Embryonic facial prominence (tissue), 1 donor: ENCODE results near the gene ATF5.
A peak's percentile ranks its signal among the peaks of the same experiment; 100 is the strongest.
"Not testable (repeated sequence)": the region's sequence is repeated elsewhere in the genome, so short reads cannot be mapped to it uniquely, and the experiment has no call there.

Experiments used
- DNase-seq: peaks from one replicate; pipeline ENCODE4 v3.0.0-alpha.2; 2016; ENCODE audit errors: extremely low spot score

Gene ATF5

DNA sequence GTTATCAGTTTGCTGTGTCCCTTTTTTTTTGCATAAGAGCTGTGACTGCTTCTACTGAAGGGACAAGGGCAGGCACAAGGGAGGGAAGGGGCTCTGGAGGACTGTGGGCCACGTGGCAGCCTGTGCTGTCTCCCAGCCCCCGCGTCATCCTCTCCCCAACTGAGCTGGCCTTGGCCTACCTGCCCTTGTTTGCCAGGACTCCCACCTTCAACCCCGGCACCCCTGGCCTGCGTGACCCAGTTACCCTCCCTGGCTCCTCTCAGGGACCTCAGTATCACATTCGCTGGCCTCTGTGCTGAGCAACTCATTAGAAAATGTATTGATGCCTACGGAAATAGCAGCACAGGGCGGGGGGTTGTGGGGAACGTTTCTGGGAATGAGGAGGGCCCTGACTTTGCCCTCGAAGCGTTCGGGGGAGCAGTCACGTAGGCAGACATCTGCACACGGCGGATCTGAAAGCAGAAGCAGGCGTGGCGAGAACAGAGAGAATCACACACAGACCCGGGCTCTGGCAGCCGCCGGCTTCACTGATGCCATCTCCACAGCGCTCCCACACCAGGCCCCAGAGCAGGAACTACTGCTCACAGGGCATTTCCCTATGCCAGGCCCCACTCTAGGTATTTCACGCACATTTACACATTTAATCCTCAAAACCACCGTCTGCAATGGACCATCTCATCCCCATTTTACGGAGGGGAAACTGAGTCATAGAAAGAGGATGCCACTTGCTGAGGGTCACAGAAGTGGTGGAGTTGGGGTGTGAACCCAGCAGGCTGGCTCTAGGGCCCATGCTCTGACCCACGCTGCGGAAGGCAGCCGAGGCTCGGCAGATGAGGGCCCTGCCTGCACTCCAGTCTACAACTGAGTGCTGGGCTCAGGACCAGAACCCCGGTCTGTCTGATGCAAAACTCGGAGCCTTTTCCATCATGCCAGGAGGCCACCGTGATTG lies 5.7 kb upstream of the ATF5 start:
- no peak for DNase-seq

DNA sequence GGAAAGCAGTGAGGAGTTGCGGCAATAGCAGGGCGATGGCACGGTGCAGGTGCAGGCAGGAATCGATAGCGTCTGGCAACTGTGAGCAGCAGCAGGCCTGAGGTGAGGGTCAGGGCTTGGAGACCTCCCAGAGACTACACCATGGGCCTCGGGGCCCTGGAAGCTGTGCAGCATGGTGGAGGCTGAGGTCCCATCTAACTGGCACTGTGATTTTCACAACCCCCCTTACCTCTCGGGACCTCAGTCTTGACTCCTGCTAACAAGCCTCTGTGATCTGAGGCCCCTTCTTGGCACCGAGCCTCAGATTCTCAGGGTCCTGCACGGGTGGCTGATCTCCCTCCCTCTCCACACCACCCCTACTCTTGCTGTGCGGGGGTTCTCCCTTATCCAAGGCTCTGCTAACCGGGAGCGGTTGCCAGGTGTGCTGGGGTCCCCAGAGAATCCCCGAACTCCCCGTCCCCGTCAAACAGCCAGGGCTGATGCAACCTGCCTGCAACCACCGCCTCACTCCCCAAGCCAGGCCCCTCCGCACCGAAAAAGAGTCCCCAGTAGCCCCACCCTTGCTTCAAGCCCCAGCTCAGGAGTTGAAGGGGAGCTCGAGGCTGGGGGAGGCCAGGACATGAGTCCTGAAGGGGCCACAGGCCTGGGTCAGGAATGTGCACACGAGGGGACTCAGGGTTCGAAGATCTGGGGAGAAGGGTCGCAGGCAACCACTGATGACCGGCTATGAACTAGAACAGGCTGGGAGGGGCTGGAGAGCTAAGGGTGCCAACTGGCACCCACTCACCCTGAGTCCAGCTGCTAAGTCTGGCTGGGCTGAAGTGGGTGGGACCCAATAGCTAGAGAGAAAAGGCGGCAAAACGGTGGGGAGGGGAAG lies 4.8 kb upstream of the ATF5 start:
- DNase-seq, result no peak

DNA sequence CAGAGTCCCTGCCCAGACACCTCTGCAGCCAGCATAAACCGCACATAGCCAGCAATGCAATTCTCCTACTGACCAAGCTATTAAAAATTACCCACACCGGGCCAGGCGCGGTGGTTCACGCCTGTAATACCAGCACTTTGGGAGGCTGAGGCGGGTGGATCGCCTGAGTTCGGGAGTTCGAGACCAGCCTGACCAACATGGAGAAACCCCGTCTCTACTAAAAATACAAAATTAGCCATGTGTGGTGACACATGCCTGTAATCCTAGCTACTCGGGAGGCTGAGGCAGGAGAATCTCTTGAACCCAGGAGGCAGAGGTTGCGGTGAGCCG lies 4.2 kb upstream of the ATF5 start:
- DNase-seq, result not testable (repeated sequence)

DNA sequence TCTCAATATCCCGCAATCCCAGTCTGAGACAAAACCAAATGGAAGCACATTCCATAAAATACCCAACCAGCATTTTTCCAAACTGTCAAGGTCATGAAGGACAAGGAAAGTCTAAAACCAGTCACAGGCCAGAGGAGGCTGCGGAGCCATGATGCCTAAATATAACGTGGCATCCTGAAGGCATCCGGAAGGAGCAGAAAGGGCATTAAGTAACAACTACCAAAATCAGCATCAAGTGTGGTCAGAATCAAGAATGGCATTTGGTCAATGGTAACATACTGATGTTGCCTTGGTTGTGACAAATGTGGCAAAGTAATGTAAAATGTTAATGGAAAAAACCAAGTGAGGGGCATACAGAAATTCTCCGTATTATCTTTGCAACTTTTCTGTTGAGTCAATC lies 3.5 kb upstream of the ATF5 start:
- DNase-seq, result no peak

DNA sequence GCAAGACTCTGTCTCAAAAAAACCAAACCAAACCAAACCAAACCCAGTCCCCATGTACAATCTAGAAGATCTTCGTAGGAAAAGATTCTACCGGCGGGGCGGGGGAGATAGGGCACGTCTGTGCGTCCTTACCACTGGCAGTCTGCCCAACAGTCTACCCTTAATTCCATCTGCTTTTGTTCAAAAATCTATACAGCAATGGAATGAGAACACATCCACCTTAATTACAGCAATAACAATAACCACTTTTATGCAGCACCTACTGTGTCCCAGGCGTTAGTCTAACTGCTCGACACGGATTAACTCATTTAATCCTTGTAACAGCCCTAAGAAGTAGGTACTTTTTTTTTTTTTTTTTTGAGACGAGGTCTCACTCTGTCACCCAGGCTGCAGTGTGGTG lies 2.5 kb upstream of the ATF5 start:
- DNase-seq, result no peak

DNA sequence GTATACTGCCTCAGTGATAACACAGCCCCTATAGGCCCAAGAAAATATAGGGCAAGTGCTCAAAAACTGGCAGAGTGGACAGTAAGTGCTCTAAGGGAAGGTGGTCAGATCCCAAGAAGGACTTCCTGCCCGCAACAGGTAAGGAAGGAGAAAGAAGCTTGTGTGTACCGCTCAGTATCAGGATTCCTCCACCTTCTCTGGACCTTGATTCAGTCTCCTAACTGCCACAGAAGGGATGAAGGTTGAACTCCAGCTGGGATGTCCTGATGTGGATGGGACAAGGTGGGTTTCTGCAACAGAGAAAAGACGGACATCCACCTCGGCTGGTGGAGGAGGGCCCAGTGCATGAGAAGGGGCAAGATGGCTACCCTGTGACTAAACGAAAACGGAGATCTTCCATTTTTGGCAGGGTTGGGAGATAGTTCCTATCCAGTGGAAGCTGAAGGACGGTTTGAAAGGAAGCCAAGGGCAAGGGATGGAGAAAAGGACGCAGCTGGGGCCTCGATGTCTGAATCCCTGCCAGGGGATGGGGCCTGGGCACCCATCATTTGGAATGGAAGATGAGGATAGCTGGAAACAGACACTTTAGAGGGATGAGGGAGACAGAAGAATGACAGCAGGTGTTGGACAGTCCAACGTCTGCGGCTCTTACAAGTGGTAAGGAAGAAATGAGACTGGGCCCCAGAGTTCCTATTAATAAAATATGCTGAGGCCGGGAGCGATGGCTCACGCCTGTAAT lies 1.3 kb upstream of the ATF5 start:
- no peak for DNase-seq

DNA sequence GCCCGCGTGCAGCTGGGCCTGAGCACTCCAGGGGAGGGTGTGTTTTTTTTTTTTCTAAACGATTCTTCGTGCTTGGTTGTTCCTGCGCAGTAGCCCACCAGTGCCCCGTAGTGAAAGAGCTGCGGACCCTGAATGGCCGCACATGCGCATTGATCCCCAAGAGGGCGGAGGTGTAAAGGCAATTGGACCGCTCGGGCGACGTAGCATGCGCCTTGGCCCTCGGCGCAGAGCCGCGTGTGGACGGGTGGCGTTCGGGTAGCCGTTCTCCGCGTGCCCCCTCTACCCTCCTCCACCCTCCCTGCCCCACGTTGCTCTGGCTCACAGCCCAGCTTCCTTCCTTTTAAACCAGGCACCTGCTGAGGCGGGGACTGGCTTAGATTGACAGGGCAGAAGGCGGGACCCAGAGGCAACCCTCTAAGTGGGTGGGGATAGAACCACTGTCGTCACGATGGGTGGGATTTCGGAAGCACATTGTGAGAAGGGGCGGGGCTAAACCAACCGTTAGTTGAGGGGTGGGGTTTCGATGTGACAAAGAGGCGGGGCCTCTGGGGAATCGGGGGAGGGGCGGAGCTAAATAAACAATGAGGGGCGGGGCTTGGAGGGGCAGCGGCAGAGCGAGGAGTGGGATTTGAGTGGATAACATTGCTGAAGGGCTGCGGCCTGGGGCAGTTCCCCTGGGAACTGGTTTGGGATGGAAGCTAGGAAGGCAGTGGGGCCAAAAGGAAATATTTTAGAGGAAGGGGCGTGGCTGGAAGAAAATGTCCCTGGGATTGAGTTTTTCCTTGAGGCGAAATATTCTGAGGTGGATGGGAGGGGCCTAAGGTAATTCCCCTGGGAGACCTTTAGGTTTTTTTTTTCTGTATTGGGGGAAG lies 842 bp downstream of the ATF5 start:
- peak; percentile 93 for DNase-seq

DNA sequence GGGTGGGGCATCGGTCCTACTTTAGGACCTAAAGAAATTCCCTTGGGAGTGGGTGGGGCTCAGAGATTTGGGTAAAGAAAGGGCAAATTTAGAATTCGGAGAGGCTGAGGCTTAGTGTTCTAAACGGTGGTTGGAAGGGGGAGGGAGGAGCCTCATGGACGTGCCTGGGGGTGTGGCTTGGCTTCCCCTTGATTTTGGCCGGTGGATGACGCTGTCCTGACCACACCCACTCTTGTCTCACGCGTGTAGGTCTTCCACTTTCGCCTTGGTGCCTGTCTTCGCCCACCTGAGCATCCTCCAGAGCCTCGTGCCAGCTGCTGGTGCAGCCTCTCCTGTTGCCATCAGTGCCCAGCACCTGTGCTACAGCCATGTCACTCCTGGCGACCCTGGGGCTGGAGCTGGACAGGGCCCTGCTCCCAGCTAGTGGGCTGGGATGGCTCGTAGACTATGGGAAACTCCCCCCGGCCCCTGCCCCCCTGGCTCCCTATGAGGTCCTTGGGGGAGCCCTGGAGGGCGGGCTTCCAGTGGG lies 1.5 kb downstream of the ATF5 start:
- no peak for DNase-seq

DNA sequence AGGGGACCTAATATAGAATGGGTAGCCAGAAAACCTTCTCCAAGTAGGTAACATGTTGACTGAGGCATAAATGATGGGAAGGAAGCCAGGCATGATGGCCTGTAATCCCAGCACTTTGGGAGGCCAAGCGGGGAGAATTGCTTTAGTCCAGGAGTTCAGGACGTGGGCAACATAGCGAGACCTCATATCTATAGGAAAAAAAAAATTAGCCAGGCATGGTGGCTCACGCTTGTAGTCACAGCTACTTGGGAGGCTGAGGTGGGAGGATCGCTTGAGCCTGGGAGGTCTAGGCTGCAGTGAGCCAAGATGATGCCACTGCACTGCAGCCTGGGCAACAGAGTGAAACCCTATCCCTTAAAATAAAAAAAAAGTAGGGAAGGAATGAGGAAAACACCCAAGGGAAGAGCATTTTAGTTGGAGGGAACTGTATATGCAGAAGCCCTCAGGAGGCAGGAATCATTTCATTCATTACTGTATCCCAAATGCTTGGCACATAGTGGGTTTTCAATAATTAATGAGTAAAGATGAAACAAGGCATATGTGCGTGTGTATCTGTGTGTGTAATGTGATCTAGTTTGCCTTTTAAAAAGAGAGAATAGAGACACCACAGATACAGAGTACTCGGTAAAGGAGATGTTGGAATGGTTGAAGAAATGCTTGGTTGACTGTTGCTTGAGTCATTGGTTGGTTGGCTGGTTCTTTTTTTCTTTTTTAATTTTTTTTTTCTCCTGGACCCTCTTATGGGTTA lies 2.5 kb downstream of the ATF5 start:
- DNase-seq, result no peak

DNA sequence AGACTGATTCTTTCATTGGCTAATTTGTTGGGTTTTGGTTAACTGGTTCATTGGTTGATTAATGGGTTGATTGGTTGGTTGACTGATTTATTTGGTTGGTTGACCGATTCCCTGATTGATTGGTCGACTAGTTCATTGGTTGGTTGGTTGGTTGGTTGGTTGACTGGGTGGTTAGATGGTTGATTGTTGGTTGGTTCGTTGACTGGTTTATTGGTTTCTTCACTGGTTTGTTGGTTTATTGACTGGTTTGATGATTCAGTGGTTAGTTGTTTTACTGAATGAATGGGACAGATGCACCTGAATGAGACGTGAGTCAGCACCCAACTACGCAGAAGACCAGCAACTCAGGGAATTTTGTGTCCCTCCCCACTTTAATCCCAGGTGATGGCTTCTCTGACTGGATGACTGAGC lies 3.0 kb downstream of the ATF5 start:
- no peak for DNase-seq

DNA sequence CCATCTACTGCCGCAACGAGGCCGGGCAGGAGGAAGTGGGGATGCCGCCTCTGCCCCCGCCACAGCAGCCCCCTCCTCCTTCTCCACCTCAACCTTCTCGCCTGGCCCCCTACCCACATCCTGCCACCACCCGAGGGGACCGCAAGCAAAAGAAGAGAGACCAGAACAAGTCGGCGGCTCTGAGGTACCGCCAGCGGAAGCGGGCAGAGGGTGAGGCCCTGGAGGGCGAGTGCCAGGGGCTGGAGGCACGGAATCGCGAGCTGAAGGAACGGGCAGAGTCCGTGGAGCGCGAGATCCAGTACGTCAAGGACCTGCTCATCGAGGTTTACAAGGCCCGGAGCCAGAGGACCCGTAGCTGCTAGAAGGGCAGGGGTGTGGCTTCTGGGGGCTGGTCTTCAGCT lies 3.7 kb downstream of the ATF5 start:
- no peak for DNase-seq

DNA sequence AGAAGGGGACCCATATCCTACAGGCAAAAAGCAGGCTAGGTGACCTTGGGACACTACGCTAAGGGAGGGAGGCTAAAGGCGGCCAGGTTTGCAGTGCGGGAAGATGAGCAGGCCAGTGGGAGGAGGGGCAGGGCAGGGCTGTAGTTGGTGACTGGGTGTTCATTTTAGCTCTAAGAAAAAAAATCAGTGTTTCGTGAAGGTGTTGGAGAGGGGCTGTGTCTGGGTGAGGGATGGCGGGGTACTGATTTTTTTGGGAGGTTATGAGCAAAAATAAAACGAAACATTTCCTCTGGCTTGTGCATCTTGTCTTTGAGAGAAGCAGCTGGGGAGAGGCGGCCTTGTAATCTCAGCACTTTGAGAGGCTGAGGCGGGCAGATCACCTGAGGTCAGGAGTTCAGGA lies 4.6 kb downstream of the ATF5 start:
- no peak for DNase-seq

DNA sequence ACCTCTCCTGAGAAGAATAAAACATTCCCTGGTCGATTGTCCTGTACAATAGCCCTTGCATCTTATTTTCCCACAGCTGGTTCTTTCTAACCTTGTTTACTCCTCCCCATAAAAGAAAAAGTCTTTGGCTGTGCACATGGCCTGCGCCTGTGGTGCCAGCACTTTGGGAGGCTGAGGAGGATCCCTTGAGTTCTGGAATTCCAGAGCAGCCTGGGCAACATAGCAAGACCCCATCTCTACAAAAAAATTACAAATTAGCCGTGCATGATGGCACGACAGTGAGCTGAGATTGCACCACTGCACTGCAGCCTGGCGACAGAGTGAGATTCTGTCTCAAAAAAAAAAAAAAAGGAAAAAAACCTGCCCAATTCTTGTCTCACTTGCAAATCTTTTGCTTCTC lies 7.5 kb downstream of the ATF5 start:
- DNase-seq, result no peak

DNA sequence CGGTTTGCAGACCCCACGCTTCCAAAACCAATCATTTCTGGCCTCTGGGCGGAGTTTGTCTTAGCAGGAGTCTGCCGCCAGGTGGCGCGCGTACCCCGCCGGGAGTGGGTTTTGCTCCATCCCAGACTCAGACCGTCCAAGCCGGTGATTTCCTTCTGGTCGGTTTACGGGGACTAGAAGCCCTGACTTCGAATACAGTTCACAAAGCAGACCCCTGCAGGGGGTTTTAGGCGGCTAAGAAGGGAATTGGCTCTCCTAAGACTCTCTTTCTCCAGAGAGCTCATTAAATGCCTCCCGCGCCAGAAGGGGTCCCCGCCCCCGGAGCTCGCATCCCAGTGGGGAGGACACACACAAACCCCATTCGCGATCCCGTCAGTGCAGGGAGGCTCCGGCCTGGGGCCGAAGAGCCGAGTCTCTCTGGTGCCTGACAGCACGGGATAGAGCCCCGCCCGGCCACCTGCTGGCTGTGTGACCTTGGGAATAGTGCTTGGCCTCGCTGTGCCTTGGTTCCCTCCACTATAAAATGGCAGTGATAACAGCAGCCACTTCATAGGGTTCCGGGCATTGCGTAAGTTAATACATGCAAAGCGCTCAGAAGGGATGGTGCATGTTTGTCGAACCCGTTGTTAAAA lies 8.9 kb downstream of the ATF5 start:
- peak; percentile 44 for DNase-seq

DNA sequence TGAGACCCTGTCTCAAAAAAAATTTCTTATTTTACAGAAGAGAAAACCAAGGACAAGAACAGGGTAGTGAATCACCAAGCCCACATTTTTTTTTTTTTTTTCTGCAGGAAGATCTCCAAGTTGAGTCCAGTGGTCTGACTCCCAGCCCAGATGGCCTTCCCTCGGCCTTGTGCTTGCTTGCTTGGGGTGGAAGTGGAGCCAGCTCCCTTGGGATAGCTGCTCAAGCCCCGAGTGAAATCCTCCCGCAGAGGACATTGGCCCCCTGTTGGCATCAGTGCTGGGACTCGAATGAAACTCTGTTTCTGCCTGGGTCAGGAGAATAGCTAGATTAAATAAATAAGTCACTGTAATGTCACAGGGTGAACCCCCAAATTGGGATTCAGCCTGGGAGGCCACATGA lies 9.7 kb downstream of the ATF5 start:
- DNase-seq, result no peak

DNA sequence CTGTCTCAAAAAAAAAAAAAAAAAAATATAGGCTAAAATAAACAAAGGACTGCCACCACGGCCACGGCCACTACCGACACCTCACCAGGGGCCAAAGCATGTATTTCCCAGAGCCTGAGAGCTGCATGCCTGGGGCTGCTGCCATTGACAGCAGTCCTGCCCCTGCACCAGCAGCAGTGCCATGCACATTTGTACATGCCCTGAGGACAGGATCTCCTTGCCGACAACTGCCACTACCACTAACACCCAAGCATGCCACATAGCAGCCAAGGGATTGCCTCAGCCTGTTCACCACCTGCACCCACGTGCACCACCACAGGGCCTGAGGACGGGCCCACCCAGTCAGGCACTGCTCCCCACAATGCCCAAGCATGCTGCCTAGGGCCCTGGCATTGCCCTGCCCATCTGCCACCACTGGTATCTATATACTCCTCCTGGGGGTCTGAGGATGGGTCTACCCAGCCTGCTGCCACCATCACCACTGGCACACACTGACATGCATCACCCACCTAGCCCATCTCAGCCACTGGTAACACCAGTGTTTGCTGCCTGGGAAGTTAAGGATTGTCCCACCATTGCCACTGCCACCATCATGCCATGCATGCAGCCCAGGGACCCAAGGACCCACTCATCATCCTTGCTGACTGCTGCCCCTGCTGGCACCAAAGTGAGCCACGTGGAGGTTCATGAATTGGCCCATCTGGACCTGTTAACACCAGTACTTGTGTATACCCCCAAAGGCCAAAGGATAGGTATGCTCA lies 10.9 kb downstream of the ATF5 start:
- DNase-seq, result no peak

DNA sequence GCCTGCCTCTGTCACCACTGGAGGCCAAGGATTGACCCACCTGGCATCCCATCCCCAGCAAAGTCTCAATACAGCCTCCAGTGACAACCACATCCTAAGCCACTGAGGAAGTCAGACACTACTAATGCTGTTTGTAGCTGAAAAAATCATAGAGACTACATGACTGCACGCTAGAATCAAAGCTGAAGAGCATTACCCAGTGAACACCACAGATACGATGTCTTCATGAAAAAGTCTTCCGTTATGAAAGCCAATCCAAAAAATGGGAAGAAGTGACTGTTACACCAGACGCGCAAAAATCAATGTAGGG lies 11.4 kb downstream of the ATF5 start:
- no peak for DNase-seq

DNA sequence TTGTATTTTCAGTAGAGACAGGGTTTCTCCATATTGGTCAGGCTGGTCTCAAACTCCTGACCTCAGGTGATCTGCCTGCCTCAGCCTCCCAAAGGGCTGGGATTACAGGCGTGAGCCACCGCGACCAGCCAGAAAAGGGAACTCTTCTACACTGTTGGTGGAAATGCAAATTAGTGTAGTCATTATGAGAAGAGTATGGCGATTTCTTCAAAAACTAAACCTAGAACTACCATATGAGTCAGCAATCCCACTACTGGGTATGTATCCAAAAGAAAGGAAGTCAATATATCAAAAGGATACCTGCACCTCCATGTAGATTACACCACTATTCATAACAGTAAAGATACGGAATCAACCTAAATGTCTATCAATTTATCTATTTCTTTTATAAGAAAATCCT lies 15.6 kb downstream of the ATF5 start:
- DNase-seq, result not testable (repeated sequence)

DNA sequence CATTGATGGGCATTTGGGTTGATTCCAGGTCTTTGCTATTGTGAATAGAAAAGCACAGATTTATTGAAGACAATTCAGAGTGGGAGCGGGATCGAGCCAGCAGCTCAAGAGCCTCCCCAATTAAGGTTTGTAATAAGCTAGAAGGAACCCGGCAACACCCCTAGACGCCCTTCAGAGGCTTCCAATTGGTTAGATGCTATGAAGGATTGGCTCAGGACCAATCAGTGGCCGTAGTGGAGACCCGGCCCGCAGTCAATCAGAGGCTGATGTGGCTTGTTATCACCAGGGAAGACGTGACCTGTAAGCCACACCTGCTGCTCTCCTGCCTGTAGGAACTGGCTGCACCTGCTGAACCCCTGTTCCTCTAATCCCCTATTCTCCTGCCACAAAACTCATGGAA lies 17.4 kb downstream of the ATF5 start:
- no peak for DNase-seq
